ENCODE results near the gene NCOA3. TPM values are rescaled to one million over a fixed set of nuclear protein-coding genes. Genes with fewer than 3 reads are reported as not detected.
A peak's percentile ranks its signal among the peaks of the same experiment; 100 is the strongest.

Gene NCOA3
- total and polyA plus RNA-seq, 2 experiments from 2014 or later: 6.7 to 16.2 TPM

DNA sequence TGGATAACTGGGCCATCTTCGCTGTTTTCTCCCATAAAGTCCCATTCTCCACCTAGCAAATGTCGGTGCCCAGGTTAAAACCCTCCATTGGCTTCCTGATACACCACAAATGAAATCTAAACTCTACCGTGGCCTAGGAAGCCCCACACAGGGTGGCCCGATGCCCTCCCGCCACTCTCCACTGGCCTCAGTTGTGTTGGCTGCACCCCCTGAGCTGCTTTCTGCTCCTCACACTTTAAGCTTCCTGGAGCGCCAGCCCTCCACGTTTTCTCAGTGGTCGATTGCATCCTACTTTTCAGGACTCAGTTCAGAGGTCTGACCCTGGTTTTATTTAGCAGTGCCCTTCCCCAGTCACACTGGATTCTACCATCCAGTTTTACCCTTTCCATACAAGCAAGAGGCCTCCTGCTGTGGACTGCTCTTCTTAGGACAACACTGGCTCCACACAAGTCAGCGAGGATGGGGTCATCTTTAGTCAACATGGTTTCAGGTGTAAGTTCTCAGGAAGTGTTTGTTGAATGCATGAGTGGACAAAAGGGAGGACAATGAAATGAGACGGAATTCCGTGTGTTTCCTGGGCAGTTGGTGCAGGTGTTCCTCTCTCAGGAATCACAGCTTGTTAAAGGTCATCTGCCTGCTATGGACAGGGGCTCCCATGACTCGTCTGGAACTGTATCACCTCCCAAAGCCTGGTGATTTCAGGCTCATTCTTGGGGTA is 159.5 kb downstream of the NCOA3 start:
- Histone ChIP-seq H3K4me1 (ENCODE audit: low read depth) (peaks cover 5% of the 10 kb centered on the region), H3K27ac (no peak overlapping the region)
- no peak for DNase-seq (ENCODE audit: low read depth in 1 of 2, low spot score in 1 of 2)

DNA sequence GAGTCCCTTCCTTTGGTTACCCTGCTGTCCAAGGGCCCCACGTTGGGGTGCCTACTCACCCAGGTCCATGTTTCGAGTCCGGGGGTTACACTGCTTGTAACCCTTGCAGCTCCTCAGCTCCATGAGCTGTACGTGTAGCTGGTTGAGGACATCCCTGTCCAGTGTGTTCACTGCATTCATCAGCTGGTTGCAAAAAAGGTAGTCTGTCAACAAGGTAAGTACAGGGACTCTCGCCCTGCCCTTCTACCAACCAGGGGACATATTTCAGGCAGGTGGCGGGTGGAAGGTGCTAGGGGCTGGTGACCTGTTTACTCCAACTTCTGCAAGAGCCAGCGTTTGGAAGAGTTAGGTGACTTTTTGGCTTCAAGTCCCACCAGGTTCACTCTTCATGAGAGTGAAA is 160.0 kb downstream of the NCOA3 start:
- DNase-seq (ENCODE audit: low read depth in 1 of 2, low spot score in 1 of 2): no peak
- no peak overlapping the region for H3K27ac ChIP-seq
- no peaks in the 10 kb centered on the region for H3K36me3 ChIP-seq
- no peak overlapping the region for H3K4me3 ChIP-seq
- H3K9me3 ChIP-seq (ENCODE audit: low read depth): no peaks in the 10 kb centered on the region
- H3K27me3 ChIP-seq: no peaks in the 10 kb centered on the region
- peaks cover 5% of the 10 kb centered on the region for H3K4me1 ChIP-seq (ENCODE audit: low read depth)
- TF ChIP-seq, protein P1, sequence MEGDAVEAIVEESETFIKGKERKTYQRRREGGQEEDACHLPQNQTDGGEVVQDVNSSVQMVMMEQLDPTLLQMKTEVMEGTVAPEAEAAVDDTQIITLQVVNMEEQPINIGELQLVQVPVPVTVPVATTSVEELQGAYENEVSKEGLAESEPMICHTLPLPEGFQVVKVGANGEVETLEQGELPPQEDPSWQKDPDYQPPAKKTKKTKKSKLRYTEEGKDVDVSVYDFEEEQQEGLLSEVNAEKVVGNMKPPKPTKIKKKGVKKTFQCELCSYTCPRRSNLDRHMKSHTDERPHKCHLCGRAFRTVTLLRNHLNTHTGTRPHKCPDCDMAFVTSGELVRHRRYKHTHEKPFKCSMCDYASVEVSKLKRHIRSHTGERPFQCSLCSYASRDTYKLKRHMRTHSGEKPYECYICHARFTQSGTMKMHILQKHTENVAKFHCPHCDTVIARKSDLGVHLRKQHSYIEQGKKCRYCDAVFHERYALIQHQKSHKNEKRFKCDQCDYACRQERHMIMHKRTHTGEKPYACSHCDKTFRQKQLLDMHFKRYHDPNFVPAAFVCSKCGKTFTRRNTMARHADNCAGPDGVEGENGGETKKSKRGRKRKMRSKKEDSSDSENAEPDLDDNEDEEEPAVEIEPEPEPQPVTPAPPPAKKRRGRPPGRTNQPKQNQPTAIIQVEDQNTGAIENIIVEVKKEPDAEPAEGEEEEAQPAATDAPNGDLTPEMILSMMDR (IDR thresholded peaks at IDR 0.05; ENCODE audit: low read depth, low read length): no peak

More for the DNA sequence above, 159.5 kb downstream of the NCOA3 start:
- Histone ChIP-seq H3K36me3 (peaks cover 3% of the 10 kb centered on the region), H3K27me3 (no peaks in the 10 kb centered on the region), H3K9me3 (ENCODE audit: low read depth) (no peaks in the 10 kb centered on the region), H3K4me3 (no peak overlapping the region)
- TF ChIP-seq, protein P1 (IDR thresholded peaks at IDR 0.05; ENCODE audit: low read depth, low read length): no peak

DNA sequence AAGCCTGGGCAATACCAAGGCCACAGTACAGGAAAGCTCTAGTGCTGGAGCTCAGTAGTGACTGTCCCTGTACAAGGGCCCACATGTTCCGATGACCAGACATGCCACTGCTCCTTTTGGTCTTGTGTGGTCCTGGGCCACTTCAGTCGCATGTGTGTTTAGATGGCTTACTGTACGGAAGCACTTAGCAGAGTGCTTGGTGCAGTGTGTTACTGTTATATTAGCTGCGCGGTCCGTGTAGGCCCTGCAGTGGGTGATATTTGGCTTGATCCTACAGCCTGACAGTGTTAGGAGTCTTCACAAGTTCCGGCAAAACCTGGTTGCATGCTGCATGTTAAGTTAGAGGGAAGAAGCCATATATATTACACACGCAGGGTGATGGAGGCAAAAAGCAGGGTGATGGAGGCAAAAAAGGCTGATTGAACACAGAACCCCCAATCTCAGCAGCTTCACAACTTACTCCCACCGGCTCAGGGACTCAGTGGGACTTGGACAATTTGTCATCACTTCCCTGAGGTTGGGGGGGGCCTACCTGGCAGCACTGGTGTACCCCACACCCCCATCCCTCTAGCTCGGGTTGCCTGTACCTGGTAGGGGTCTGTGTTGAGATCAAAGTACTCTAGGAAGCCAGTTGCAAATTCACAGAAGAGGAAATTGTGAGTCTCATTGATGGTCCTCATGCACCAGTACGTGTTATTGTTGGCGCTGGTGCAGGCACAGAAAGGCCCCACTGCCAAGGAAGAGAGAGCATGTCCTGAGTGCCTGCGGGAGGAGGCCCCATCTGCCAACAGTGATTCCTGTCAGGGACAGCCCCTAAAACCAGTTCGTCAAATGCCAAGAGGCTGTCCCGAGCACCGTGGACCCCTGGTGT is 161.0 kb downstream of the NCOA3 start:
- peaks cover 5% of the 10 kb centered on the region for H3K4me1 ChIP-seq (ENCODE audit: low read depth)
- TF ChIP-seq, protein P1 (IDR thresholded peaks at IDR 0.05; ENCODE audit: low read depth, low read length): no peak
- H3K27ac ChIP-seq: no peak overlapping the region
- no peaks in the 10 kb centered on the region for H3K36me3 ChIP-seq
- H3K9me3 ChIP-seq (ENCODE audit: low read depth): no peaks in the 10 kb centered on the region
- DNase-seq (ENCODE audit: low read depth in 1 of 2, low spot score in 1 of 2): no peak
- no peaks in the 10 kb centered on the region for H3K27me3 ChIP-seq
- no peak overlapping the region for H3K4me3 ChIP-seq

- H3K36me3 ChIP-seq: no peaks in the 10 kb centered on the region
Observed at GRCh38 chr20:47663354-47664067, 161.8 kb downstream of the NCOA3 start.

GRCh38 chr20:47664068-47664437 is 162.4 kb downstream of the NCOA3 start:
- H3K9me3 ChIP-seq (ENCODE audit: low read depth): no peaks in the 10 kb centered on the region
- no peak for DNase-seq (ENCODE audit: low read depth in 1 of 2, low spot score in 1 of 2)
- H3K27ac ChIP-seq: no peak overlapping the region
- no peaks in the 10 kb centered on the region for H3K27me3 ChIP-seq
- H3K4me1 ChIP-seq (ENCODE audit: low read depth): peaks cover 5% of the 10 kb centered on the region
- H3K4me3 ChIP-seq: no peak overlapping the region
- no peaks in the 10 kb centered on the region for H3K36me3 ChIP-seq
- TF ChIP-seq, protein P1 (IDR thresholded peaks at IDR 0.05; ENCODE audit: low read depth, low read length): no peak

More at GRCh38 chr20:47663354-47664067, 161.8 kb downstream of the NCOA3 start:
- TF ChIP-seq, protein P1 (IDR thresholded peaks at IDR 0.05; ENCODE audit: low read depth, low read length): peak; percentile 98
- no peak overlapping the region for H3K4me3 ChIP-seq
- peak; percentile 78 to 85 for DNase-seq (ENCODE audit: low read depth in 1 of 2, low spot score in 1 of 2)
- no peak overlapping the region for H3K27ac ChIP-seq
- H3K9me3 ChIP-seq (ENCODE audit: low read depth): no peaks in the 10 kb centered on the region
- H3K4me1 ChIP-seq (ENCODE audit: low read depth): peaks cover 5% of the 10 kb centered on the region
- H3K27me3 ChIP-seq: no peaks in the 10 kb centered on the region

Data from cardiac muscle cell (in vitro differentiated cells and primary cell).